Activated T-helper 17 cell treated with anti-CD3 and anti-CD28 coated beads, Interleukin-2, amount 50 U/mL, for 72 hours (primary cell): ENCODE measurements around the gene DOK6. TPM values are rescaled to one million over a fixed set of nuclear protein-coding genes. Genes with fewer than 3 reads are reported as not detected.
"Not testable (repeated sequence)": the region's sequence is repeated elsewhere in the genome, so short reads cannot be mapped to it uniquely, and the experiment has no call there.

Experiments
- ATAC-seq: fragments of 150-1000 bp; cut with Tn5 transposase; replicated peaks from 2 replicates; pipeline ENCODE4 v1.10.0; 2021; ENCODE audit warnings: mild to moderate bottlenecking, moderate library complexity
- H3K27ac Mint-ChIP-seq: one replicate; pipeline ENCODE4 v1.8.0; 2022; ENCODE audit warnings: mixed read lengths
- H3K27me3 Mint-ChIP-seq: one replicate; pipeline ENCODE4 v1.8.0; 2022; ENCODE audit warnings: mixed read lengths
- H3K36me3 Mint-ChIP-seq: one replicate; pipeline ENCODE4 v1.8.0; 2022; ENCODE audit warnings: low read depth, mild to moderate bottlenecking, mixed read lengths
- H3K4me1 Mint-ChIP-seq: one replicate; pipeline ENCODE4 v1.8.0; 2022; ENCODE audit warnings: mixed read lengths
- H3K4me3 Mint-ChIP-seq: one replicate; pipeline ENCODE4 v1.8.0; 2022; ENCODE audit warnings: mild to moderate bottlenecking, mixed read lengths
- H3K9me3 Mint-ChIP-seq: one replicate; pipeline ENCODE4 v1.8.0; 2022; ENCODE audit warnings: mixed read lengths
- total RNA-seq, 2 donors: library from RNA; stranded (reverse); gene quantifications; one replicate each; pipeline ENCODE4 v1.2.3, GENCODE V29; 2022

DOK6 gene
- not detected for total RNA-seq

GRCh38 chr18:69400253-69400975 is at the start of gene DOK6:
DOK6 (plus strand) TSS chr18:69400888.
- Mint-ChIP-seq H3K4me1 (peaks cover 6% of the 10 kb centered on the region), H3K27me3 (peaks cover 60% of the 10 kb centered on the region), H3K36me3 (no peaks in the 10 kb centered on the region), H3K9me3 (no peaks in the 10 kb centered on the region), H3K4me3 (peak within 1 kb of the TSS; percentile 49), H3K27ac (no peak within 1 kb of the TSS)
- ATAC-seq: no peak

- H3K4me3 Mint-ChIP-seq: no peak overlapping the region
- no peaks in the 10 kb centered on the region for H3K4me1 Mint-ChIP-seq
- H3K36me3 Mint-ChIP-seq: no peaks in the 10 kb centered on the region
- H3K9me3 Mint-ChIP-seq: peaks cover 3% of the 10 kb centered on the region
- peaks cover 2% of the 10 kb centered on the region for H3K27me3 Mint-ChIP-seq
- no peak for ATAC-seq
- H3K27ac Mint-ChIP-seq: no peak overlapping the region
Observed at GRCh38 chr18:69353023-69353422, 47.7 kb upstream of the DOK6 start.

- H3K27ac Mint-ChIP-seq: no peak overlapping the region
- H3K4me1 Mint-ChIP-seq: no peaks in the 10 kb centered on the region
- H3K4me3 Mint-ChIP-seq: no peak overlapping the region
- H3K36me3 Mint-ChIP-seq: no peaks in the 10 kb centered on the region
- peaks cover 11% of the 10 kb centered on the region for H3K9me3 Mint-ChIP-seq
- no peak for ATAC-seq
- peaks cover 7% of the 10 kb centered on the region for H3K27me3 Mint-ChIP-seq
Observed at GRCh38 chr18:69357590-69357989, 43.1 kb upstream of the DOK6 start.

GRCh38 chr18:69358212-69358895 is 42.3 kb upstream of the DOK6 start:
- Mint-ChIP-seq H3K27me3 (peaks cover 7% of the 10 kb centered on the region), H3K27ac (no peak overlapping the region), H3K36me3 (no peaks in the 10 kb centered on the region), H3K4me1 (no peaks in the 10 kb centered on the region), H3K9me3 (peaks cover 11% of the 10 kb centered on the region), H3K4me3 (no peak overlapping the region)
- ATAC-seq: no peak

GRCh38 chr18:69359768-69360167 is 40.9 kb upstream of the DOK6 start:
- not testable (repeated sequence) for H3K36me3 Mint-ChIP-seq, H3K4me3 Mint-ChIP-seq, H3K4me1 Mint-ChIP-seq, H3K27ac Mint-ChIP-seq, H3K27me3 Mint-ChIP-seq, ATAC-seq
- peaks cover 11% of the 10 kb centered on the region for H3K9me3 Mint-ChIP-seq

- H3K36me3 Mint-ChIP-seq: no peaks in the 10 kb centered on the region
- peaks cover 3% of the 10 kb centered on the region for H3K27me3 Mint-ChIP-seq
- ATAC-seq: no peak
- no peak overlapping the region for H3K4me3 Mint-ChIP-seq
- H3K27ac Mint-ChIP-seq: no peak overlapping the region
- H3K4me1 Mint-ChIP-seq: no peaks in the 10 kb centered on the region
- H3K9me3 Mint-ChIP-seq: peaks cover 6% of the 10 kb centered on the region
Observed at GRCh38 chr18:69364930-69365329, 35.8 kb upstream of the DOK6 start.

GRCh38 chr18:69365658-69366057 is 35.0 kb upstream of the DOK6 start:
- Mint-ChIP-seq H3K36me3 (no peaks in the 10 kb centered on the region), H3K4me3 (no peak overlapping the region), H3K27ac (no peak overlapping the region), H3K4me1 (no peaks in the 10 kb centered on the region), H3K9me3 (peaks cover 4% of the 10 kb centered on the region), H3K27me3 (no peaks in the 10 kb centered on the region)
- no peak for ATAC-seq

- no peak for ATAC-seq
- H3K4me1 Mint-ChIP-seq: no peaks in the 10 kb centered on the region
- no peaks in the 10 kb centered on the region for H3K9me3 Mint-ChIP-seq
- no peaks in the 10 kb centered on the region for H3K36me3 Mint-ChIP-seq
- H3K4me3 Mint-ChIP-seq: no peak overlapping the region
- H3K27ac Mint-ChIP-seq: no peak overlapping the region
- no peaks in the 10 kb centered on the region for H3K27me3 Mint-ChIP-seq
Observed at GRCh38 chr18:69367104-69367503, 33.6 kb upstream of the DOK6 start.

- Mint-ChIP-seq H3K9me3 (no peaks in the 10 kb centered on the region), H3K27ac (no peak overlapping the region), H3K4me1 (no peaks in the 10 kb centered on the region), H3K4me3 (no peak overlapping the region), H3K36me3 (no peaks in the 10 kb centered on the region), H3K27me3 (peaks cover 8% of the 10 kb centered on the region)
- ATAC-seq: no peak
Observed at GRCh38 chr18:69371729-69372128, 29.0 kb upstream of the DOK6 start.

- Mint-ChIP-seq H3K27me3 (peaks cover 28% of the 10 kb centered on the region), H3K9me3 (no peaks in the 10 kb centered on the region), H3K36me3 (no peaks in the 10 kb centered on the region), H3K4me1 (no peaks in the 10 kb centered on the region), H3K27ac (no peak overlapping the region), H3K4me3 (no peak overlapping the region)
- ATAC-seq: no peak
Observed at GRCh38 chr18:69380324-69380723, 20.4 kb upstream of the DOK6 start.

GRCh38 chr18:69383186-69383585 is 17.5 kb upstream of the DOK6 start:
- H3K27me3 Mint-ChIP-seq: peaks cover 21% of the 10 kb centered on the region
- no peak for ATAC-seq
- no peak overlapping the region for H3K4me3 Mint-ChIP-seq
- no peak overlapping the region for H3K27ac Mint-ChIP-seq
- no peaks in the 10 kb centered on the region for H3K36me3 Mint-ChIP-seq
- H3K4me1 Mint-ChIP-seq: no peaks in the 10 kb centered on the region
- H3K9me3 Mint-ChIP-seq: no peaks in the 10 kb centered on the region

GRCh38 chr18:69387186-69387585 is 13.5 kb upstream of the DOK6 start:
- Mint-ChIP-seq H3K4me3 (no peak overlapping the region), H3K36me3 (no peaks in the 10 kb centered on the region), H3K27ac (no peak overlapping the region), H3K4me1 (no peaks in the 10 kb centered on the region), H3K27me3 (peaks cover 10% of the 10 kb centered on the region), H3K9me3 (no peaks in the 10 kb centered on the region)
- ATAC-seq: no peak

GRCh38 chr18:69388222-69388621 is 12.5 kb upstream of the DOK6 start:
- H3K4me3 Mint-ChIP-seq: no peak overlapping the region
- no peak overlapping the region for H3K27ac Mint-ChIP-seq
- no peaks in the 10 kb centered on the region for H3K4me1 Mint-ChIP-seq
- H3K9me3 Mint-ChIP-seq: no peaks in the 10 kb centered on the region
- ATAC-seq: no peak
- H3K27me3 Mint-ChIP-seq: peaks cover 7% of the 10 kb centered on the region
- no peaks in the 10 kb centered on the region for H3K36me3 Mint-ChIP-seq

- no peak overlapping the region for H3K27ac Mint-ChIP-seq
- no peaks in the 10 kb centered on the region for H3K9me3 Mint-ChIP-seq
- no peaks in the 10 kb centered on the region for H3K36me3 Mint-ChIP-seq
- no peak for ATAC-seq
- no peak overlapping the region for H3K4me3 Mint-ChIP-seq
- H3K27me3 Mint-ChIP-seq: peaks cover 41% of the 10 kb centered on the region
- H3K4me1 Mint-ChIP-seq: peaks cover 6% of the 10 kb centered on the region
Observed at GRCh38 chr18:69397096-69397495, 3.6 kb upstream of the DOK6 start.

- Mint-ChIP-seq H3K36me3 (no peaks in the 10 kb centered on the region), H3K27ac (no peak overlapping the region), H3K27me3 (peaks cover 55% of the 10 kb centered on the region), H3K4me1 (peaks cover 6% of the 10 kb centered on the region), H3K9me3 (no peaks in the 10 kb centered on the region), H3K4me3 (no peak overlapping the region)
- ATAC-seq: no peak
Observed at GRCh38 chr18:69399253-69399652, 1.4 kb upstream of the DOK6 start.
